ENCODE results near the gene OR2T27. TPM values are rescaled to one million over a fixed set of nuclear protein-coding genes. Genes with fewer than 3 reads are reported as not detected.

Gene OR2T27
- total and polyA plus RNA-seq, 2 experiments from 2014 or later, result not detected

DNA sequence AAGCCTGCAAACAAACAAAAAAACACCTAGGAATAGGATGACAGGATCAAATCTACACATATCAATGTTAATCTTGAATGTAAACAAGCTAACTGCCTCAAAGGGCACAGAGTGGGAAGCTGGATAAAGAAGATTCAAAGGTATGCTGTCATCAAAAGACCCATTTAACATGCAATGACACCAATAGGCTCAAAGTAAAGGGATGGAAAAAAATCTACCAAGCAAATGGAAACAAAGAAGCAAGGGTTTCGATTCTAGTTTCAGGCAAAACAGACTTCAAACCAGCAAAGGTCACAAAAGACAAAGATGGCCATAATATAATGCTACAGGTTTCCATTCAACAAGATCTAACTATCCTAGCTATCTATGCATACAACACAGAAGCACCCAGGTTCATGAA, 41.6 kb downstream of the OR2T27 start (continued):
- TF ChIP-seq, protein P1, sequence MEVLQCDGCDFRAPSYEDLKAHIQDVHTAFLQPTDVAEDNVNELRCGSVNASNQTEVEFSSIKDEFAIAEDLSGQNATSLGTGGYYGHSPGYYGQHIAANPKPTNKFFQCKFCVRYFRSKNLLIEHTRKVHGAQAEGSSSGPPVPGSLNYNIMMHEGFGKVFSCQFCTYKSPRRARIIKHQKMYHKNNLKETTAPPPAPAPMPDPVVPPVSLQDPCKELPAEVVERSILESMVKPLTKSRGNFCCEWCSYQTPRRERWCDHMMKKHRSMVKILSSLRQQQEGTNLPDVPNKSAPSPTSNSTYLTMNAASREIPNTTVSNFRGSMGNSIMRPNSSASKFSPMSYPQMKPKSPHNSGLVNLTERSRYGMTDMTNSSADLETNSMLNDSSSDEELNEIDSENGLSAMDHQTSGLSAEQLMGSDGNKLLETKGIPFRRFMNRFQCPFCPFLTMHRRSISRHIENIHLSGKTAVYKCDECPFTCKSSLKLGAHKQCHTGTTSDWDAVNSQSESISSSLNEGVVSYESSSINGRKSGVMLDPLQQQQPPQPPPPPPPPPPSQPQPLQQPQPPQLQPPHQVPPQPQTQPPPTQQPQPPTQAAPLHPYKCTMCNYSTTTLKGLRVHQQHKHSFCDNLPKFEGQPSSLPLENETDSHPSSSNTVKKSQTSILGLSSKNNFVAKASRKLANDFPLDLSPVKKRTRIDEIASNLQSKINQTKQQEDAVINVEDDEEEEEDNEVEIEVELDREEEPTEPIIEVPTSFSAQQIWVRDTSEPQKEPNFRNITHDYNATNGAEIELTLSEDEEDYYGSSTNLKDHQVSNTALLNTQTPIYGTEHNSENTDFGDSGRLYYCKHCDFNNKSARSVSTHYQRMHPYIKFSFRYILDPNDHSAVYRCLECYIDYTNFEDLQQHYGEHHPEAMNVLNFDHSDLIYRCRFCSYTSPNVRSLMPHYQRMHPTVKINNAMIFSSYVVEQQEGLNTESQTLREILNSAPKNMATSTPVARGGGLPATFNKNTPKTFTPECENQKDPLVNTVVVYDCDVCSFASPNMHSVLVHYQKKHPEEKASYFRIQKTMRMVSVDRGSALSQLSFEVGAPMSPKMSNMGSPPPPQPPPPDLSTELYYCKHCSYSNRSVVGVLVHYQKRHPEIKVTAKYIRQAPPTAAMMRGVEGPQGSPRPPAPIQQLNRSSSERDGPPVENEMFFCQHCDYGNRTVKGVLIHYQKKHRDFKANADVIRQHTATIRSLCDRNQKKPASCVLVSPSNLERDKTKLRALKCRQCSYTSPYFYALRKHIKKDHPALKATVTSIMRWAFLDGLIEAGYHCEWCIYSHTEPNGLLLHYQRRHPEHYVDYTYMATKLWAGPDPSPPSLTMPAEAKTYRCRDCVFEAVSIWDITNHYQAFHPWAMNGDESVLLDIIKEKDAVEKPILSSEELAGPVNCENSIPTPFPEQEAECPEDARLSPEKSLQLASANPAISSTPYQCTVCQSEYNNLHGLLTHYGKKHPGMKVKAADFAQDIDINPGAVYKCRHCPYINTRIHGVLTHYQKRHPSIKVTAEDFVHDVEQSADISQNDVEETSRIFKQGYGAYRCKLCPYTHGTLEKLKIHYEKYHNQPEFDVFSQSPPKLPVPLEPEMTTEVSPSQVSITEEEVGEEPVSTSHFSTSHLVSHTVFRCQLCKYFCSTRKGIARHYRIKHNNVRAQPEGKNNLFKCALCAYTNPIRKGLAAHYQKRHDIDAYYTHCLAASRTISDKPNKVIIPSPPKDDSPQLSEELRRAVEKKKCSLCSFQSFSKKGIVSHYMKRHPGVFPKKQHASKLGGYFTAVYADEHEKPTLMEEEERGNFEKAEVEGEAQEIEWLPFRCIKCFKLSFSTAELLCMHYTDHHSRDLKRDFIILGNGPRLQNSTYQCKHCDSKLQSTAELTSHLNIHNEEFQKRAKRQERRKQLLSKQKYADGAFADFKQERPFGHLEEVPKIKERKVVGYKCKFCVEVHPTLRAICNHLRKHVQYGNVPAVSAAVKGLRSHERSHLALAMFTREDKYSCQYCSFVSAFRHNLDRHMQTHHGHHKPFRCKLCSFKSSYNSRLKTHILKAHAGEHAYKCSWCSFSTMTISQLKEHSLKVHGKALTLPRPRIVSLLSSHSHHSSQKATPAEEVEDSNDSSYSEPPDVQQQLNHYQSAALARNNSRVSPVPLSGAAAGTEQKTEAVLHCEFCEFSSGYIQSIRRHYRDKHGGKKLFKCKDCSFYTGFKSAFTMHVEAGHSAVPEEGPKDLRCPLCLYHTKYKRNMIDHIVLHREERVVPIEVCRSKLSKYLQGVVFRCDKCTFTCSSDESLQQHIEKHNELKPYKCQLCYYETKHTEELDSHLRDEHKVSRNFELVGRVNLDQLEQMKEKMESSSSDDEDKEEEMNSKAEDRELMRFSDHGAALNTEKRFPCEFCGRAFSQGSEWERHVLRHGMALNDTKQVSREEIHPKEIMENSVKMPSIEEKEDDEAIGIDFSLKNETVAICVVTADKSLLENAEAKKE (CRISPR knock-in tag; IDR thresholded peaks at IDR 0.05), result no peak
- TF ChIP-seq NANOG (IDR thresholded peaks at IDR 0.05; ENCODE audit: borderline replicate concordance) (no peak), JUNB (IDR thresholded peaks at IDR 0.05; ENCODE audit: unreplicated experiment) (no peak), EZH2 (IDR thresholded peaks at IDR 0.05; ENCODE audit: low read depth, unreplicated experiment) (no peak), ZNF331 (CRISPR knock-in tag; IDR thresholded peaks at IDR 0.05; ENCODE audit: low read depth) (no peak), CREB1 (CRISPR knock-in tag; IDR thresholded peaks at IDR 0.05; ENCODE audit: low read depth) (no peak), POLR2AphosphoS5 (IDR thresholded peaks at IDR 0.05; ENCODE audit: low read depth) (no peak)
- TF ChIP-seq, protein P2, sequence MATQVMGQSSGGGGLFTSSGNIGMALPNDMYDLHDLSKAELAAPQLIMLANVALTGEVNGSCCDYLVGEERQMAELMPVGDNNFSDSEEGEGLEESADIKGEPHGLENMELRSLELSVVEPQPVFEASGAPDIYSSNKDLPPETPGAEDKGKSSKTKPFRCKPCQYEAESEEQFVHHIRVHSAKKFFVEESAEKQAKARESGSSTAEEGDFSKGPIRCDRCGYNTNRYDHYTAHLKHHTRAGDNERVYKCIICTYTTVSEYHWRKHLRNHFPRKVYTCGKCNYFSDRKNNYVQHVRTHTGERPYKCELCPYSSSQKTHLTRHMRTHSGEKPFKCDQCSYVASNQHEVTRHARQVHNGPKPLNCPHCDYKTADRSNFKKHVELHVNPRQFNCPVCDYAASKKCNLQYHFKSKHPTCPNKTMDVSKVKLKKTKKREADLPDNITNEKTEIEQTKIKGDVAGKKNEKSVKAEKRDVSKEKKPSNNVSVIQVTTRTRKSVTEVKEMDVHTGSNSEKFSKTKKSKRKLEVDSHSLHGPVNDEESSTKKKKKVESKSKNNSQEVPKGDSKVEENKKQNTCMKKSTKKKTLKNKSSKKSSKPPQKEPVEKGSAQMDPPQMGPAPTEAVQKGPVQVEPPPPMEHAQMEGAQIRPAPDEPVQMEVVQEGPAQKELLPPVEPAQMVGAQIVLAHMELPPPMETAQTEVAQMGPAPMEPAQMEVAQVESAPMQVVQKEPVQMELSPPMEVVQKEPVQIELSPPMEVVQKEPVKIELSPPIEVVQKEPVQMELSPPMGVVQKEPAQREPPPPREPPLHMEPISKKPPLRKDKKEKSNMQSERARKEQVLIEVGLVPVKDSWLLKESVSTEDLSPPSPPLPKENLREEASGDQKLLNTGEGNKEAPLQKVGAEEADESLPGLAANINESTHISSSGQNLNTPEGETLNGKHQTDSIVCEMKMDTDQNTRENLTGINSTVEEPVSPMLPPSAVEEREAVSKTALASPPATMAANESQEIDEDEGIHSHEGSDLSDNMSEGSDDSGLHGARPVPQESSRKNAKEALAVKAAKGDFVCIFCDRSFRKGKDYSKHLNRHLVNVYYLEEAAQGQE (IDR thresholded peaks at IDR 0.05; ENCODE audit: unreplicated experiment), result no peak
- TF ChIP-seq, protein P3, sequence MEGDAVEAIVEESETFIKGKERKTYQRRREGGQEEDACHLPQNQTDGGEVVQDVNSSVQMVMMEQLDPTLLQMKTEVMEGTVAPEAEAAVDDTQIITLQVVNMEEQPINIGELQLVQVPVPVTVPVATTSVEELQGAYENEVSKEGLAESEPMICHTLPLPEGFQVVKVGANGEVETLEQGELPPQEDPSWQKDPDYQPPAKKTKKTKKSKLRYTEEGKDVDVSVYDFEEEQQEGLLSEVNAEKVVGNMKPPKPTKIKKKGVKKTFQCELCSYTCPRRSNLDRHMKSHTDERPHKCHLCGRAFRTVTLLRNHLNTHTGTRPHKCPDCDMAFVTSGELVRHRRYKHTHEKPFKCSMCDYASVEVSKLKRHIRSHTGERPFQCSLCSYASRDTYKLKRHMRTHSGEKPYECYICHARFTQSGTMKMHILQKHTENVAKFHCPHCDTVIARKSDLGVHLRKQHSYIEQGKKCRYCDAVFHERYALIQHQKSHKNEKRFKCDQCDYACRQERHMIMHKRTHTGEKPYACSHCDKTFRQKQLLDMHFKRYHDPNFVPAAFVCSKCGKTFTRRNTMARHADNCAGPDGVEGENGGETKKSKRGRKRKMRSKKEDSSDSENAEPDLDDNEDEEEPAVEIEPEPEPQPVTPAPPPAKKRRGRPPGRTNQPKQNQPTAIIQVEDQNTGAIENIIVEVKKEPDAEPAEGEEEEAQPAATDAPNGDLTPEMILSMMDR (conservative IDR thresholded peaks at IDR 0.05; ENCODE audit: low read depth in 2 of 2), result no peak
